ENCODE results near the gene PTGES3L. TPM values are rescaled to one million over a fixed set of nuclear protein-coding genes. Genes with fewer than 3 reads are reported as not detected.

Gene PTGES3L
- total RNA-seq, result under 1 TPM; 0.26 to 0.38 TPM

DNA sequence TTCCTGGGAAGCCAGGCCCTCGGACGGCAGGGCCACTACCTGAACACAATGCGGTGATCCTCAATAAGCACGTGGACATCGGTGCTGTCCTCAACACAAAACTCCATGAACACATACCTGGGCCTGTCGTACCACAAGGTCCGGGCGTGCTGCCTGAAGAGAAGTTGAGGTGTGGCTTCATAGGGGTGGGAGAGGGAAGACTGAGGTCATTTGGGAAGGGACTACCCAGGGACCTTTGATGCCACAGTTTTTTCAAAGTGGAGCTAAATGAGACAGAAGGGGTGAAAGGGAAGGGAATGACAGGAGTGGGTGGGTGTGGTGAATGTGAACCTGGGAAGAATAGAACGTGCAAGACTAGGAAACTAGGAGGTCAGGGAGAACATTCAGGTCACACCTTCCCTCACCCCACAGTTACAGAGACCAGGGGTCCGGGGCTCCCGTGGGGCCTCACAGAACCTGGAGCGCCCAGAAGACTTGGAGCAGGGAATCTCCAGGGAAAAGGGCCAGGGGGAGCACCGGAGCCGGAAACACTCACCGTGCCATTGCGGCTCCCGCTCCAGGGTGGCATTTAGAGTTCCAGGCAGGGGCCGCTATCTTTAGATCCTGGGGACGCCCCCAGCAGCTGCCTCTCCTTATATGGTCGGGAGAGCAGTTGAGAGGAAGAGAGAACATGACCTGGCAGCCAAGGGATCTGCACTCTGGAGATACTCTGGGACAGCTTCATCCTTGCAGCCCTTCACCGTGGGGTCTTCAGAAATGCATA is at the start of gene PTGES3L:
TSS of gene PTGES3L (minus strand) at position 570 of the 763 bp plus-strand sequence. CDS start at position 543, 27 bp downstream.

DNA sequence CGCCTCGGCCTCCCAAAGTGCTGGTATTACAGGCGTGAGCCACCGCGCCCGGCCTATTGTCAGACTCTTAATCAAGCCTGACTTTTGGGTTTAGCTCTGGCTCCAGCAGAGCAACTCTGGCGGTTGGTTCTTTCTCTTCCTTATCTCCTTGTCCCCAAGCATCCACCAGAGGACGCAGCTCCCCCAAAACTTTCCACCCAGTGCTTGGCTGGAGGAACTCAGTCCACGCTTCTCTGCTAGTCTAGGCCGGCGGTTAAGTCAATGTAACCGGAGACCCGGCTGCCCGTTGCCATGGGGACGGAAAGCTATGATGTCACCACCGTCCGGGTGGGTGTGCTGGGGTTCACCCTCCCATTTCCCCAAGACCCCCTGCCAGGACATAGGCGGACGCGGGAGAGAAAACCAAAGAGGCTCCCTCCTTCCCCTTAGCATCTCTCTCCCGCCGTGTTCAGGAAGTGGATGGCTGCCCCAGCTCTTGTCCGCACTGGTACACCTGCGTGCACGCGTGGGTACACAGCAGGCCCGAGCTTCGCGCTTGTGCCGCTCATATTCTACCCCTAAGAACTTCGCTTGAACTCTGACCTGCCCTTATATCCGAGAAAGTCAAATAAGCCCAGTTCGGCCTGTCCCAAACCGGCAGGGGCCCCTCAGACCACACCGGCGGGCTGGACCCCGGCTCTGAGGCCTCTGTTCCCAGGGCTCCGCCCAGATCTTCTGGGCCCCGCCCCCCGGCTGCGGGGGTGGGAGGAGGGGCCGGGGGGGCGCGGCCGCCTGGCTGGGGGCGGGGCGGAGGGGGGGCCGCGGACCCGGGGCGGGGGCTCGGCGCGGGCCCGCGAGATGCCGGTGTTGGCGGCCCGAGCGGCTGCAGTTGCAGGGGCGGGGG is 44.8 kb upstream of the PTGES3L start, which contains the start of gene RND2:
TSS of gene RND2 (plus strand) at position 825 of the 883 bp plus-strand sequence. CDS start 117 bp downstream, outside the sequence.

DNA sequence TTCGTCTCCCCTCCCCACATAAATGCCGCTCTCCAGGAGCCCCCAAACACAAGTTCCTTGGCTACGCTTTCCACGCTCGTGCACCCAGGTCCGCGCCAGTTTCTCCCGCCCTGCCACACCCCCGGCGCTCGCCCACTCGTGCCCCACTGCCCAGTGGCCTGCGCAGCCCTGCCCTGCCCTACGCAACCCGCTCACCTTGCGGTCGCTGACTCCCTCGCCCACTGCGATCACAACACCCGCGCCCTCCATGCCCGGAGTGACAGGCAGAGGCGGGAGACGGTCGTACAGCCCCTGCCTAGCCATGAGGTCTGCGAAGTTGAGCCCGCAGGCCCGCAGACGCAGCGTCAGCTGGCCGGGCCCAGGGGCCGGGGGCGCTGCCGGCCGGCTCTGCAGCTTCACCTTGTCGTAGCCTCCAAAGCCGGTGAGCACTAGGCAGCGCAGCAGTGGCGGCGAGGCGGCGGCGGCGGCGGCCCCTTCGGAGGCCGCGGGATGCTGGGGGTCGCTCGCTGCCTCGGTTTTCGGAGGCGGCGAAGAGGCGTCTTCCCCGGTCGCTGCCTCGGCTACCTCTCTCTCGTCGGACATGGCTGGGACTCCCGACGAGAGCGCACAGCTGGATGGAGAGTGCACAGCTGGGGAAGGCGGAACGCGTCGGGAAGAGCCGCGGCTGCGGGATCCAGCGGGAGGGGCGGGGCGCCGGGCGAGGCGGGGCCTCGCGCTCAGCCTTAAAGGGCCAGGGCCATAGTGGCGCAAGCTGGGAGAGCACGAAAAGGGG is 42.0 kb upstream of the PTGES3L start, which contains the start of gene VAT1:
TSS of gene VAT1 (minus strand) at position 645 of the 772 bp plus-strand sequence. CDS start at position 582, 63 bp downstream.

DNA sequence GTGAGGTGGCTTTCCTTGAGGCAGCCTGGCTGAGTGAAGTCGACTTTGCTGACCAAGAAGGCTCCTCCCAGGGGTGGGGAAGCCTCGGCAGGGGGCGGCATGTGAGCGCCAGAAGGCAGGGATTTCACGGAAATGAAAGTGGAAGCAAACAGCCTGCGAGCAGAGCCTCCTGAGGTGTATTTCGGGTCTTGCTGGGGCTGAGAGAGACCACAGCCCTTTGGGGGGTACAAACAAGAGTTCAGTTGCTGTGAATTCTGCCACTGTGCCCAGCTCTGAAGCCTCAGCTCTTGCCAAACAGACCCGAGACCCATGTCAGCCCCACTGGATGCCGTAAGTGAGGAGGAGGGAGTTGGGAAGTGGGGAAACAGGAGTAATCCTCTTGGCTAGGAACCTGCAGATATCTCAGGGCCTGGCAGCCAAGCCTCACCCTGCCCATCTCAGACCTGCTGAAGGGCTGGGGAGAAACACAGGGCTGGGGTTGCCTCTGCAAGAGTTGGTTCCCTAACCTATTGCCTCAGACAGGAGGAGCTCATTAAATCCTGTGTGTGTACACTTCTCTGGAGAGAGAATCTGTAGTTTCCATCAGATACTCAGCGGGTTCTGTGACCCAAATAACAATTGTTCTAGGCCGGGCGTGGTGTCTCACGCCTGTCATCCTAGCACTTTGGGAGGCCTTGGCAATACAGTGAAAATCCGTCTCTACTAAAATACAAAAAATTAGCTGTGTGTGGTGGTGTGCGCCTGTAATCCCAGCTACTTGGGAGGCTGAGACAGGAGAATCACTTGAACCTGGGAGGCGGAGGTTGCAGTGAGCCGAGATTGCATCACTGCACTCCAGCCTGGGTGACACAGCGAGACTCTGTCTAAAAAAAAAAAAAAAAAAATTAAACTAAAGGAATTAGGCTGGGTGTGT is 27.0 kb upstream of the PTGES3L start, which contains the start of gene IFI35:
TSS of gene IFI35 (plus strand) at position 146 of the 913 bp plus-strand sequence. CDS start at position 310, 164 bp downstream.

DNA sequence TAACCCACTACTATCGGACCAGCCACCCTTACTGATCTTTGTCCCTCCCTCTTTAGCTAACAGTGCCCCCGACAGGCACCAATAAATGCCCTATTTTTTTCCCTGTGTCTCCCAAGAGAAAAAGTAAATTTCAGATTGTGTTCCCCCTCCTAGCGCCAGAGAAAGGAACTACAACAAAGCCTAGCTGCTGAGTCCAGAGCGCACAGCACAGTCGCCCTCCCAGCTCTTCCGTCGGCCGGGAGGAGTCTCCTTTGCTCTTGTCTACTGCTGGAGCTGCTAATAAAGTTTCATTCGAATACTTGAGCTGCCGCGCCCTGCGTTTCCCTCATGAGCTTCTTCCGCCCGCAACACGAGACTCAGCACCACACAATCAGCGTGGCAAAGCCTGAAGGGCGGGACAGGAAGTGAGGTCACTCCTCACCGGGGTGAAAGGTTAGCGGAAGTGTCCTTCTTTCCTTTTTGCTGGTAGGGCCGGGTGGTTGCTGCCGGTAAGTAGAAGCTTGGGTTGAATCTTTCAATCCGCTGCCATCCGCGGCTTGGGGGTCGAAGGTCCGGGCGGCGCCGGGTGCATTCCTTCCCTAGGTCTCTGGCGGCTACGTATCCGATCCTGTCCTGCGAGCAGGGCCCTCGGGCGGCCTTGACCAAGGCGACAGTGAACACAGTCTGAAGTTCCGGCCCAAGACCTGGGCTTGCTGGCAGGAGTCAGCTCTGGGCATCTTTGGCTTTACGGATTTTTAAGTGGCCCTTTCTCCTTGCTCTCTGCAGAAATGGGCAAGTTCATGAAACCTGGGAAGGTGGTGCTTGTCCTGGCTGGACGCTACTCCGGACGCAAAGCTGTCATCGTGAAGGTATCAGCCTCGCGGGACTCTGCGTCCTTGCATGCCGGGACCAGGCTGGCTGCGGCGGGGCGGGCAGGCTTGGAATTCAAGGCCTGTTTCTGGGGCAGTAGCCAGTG is 18.4 kb upstream of the PTGES3L start, which contains the start of gene RPL27:
TSS of gene RPL27 (plus strand) at position 436 of the 955 bp plus-strand sequence. CDS start at position 768, 332 bp downstream.

DNA sequence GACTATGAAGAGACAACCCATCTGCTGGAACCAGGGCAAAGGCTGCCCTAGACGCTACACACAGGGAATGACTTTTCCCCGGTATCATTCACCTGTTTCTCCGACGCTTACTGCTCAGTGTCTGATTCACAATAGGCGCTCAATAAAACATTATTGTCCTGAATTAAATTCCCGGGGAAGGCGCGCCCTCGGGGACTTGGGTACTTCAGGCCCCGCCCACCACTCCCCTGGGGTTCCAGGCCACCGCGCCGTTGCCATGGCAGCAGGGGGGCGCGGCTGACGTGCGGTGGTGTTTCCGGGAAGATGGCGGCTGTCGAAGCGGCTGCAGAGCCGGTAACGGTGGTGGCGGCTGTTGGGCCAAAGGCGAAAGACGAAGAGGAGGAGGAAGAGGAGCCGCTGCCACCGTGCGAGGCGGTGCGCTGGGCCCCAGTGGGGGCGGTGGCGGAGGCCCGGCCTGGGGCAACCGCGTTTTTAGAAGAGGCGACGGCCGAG is 440 bp upstream of the PTGES3L start, which contains the start of gene RUNDC1:
TSS of gene RUNDC1 (plus strand) at position 292 of the 492 bp plus-strand sequence. CDS start at position 304, 12 bp downstream.

DNA sequence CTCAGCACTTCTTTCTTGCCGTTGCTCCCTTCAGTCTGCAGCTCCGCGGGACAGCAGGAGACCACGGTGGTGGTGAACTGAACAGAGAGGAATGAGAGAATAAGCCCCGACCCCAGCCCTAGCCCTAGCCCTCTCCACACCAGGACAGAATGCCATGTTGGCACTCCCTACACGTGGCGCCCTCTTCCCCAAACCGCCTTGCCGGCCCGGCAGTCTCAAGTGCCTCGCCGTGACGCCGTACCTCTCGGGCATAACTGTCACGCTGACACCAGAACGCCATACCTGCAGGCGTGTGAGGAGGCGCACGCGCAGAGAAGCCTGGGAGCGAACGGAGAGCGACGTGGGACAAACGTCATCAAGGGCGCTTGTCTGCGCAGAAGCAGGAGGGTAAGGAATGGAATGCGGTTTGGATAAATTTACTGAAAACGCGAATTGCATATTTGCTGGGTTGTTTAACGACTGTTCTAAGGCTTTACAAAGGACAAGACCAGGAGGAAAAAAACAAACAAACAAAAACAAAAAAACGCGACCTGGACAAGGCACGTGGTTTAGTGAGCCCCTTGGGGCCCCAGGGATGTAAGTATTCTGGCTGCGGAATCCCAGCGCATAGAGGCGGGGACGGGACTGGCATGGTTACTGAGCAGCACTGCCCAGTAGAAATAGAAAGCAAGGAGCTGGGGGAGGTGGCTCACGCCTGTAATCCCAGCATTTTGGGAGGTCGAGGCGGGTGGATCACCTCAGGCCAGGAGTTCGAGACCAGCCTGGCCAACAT is 15.5 kb downstream of the PTGES3L start, which contains the start of gene AARSD1:
TSS of gene AARSD1 (minus strand) at position 294 of the 772 bp plus-strand sequence. CDS start at position 280, 14 bp downstream.

Other genes with a start within 250 kb of the PTGES3L start
- gene EZH1, start 235.0 kb downstream of the PTGES3L start, total RNA-seq, result 10 to 100 TPM; 56.2 to 66.4 TPM
- gene RAMP2, start 218.9 kb downstream of the PTGES3L start, total RNA-seq, result not detected
- 10 to 100 TPM; 43.7 to 48.8 TPM for gene VPS25, start 206.6 kb downstream of the PTGES3L start, total RNA-seq
- under 1 TPM; 0.08 to 0.26 TPM for gene WNK4, start 199.5 kb downstream of the PTGES3L start, total RNA-seq
- gene COA3, start 181.4 kb downstream of the PTGES3L start, total RNA-seq, result 10 to 100 TPM; 37.4 to 40.4 TPM
- under 1 TPM in 1 of 2 experiments, not detected in 1; 0.20 TPM for gene CNTD1, start 181.2 kb downstream of the PTGES3L start, total RNA-seq
- gene BECN1, start 155.8 kb downstream of the PTGES3L start, total RNA-seq, result 10 to 100 TPM; 83.5 to 93.9 TPM
- 10 to 100 TPM; 94.2 to 94.6 TPM for gene PSME3, start 146.7 kb downstream of the PTGES3L start, total RNA-seq
- 1 to 10 TPM; 1.1 to 1.2 TPM for gene AOC2, start 135.5 kb downstream of the PTGES3L start, total RNA-seq
- under 1 TPM; 0.12 to 0.45 TPM for gene AOC3, start 128.9 kb downstream of the PTGES3L start, total RNA-seq
- gene G6PC1, start 79.3 kb downstream of the PTGES3L start, total RNA-seq, result not detected
- gene AARSD1, start 15.6 kb downstream of the PTGES3L start, total RNA-seq, result 10 to 100 TPM; 32.5 to 37.3 TPM
- 10 to 100 TPM; 15.6 to 15.7 TPM for gene RUNDC1, start 485 bp upstream of the PTGES3L start, total RNA-seq
- gene RPL27, start 18.3 kb upstream of the PTGES3L start, total RNA-seq, result 1,000 to 10,000 TPM; 1,393 to 1,409 TPM
- 10 to 100 TPM; 61.5 to 67.3 TPM for gene IFI35, start 26.7 kb upstream of the PTGES3L start, total RNA-seq
- 10 to 100 TPM; 18.0 to 19.8 TPM for gene VAT1, start 42.3 kb upstream of the PTGES3L start, total RNA-seq
- not detected for gene RND2, start 45.2 kb upstream of the PTGES3L start, total RNA-seq
- gene BRCA1, start 145.3 kb upstream of the PTGES3L start, total RNA-seq, result 10 to 100 TPM; 45.9 to 50.7 TPM
- 10 to 100 TPM; 58.7 to 59.5 TPM for gene NBR1, start 191.1 kb upstream of the PTGES3L start, total RNA-seq
- 10 to 100 TPM; 15.1 to 15.6 TPM for gene TMEM106A, start 231.8 kb upstream of the PTGES3L start, total RNA-seq
- gene CCDC200, start 248.5 kb upstream of the PTGES3L start, total RNA-seq, result not detected